Motor neuron (in vitro differentiated cells): ENCODE data around the gene SLC6A1. TPM values are rescaled to one million over a fixed set of nuclear protein-coding genes. Genes with fewer than 3 reads are reported as not detected.

ENCODE experiments used
- ATAC-seq, 8 experiments: fragments of 200-7000 bp; cut with Tn5 transposase; replicated peaks in 6 of 8; 2 replicates each; pipeline ENCODE4 v1.8.0; 2021; ENCODE audit warnings: mild to moderate bottlenecking in 8 of 8, moderate library complexity in 8 of 8
- H3K27ac ChIP-seq, 2 donors: fragments of 250-450 bp; sonication (Bioruptor Pico); 2 replicates each; pipeline ENCODE4 v1.9.0; 2021; ENCODE audit warnings: antibody characterized with exemption in 2 of 2, mild to moderate bottlenecking in 2 of 2, moderate library complexity in 1 of 2
- H3K4me1 ChIP-seq, 2 donors: fragments of 250-450 bp; sonication (Bioruptor Pico); replicated peaks in 1 of 2; 2 replicates each; pipeline ENCODE4 v1.6.1; 2021; ENCODE audit warnings: antibody characterized with exemption in 2 of 2, mild to moderate bottlenecking in 2 of 2, moderate library complexity in 1 of 2
- H3K4me3 ChIP-seq, 5 donors: fragments of 250-450 bp; sonication (Bioruptor Pico); 2 replicates each; pipeline ENCODE4 v1.9.0; 2021; ENCODE audit warnings: antibody characterized with exemption in 5 of 5, mild to moderate bottlenecking in 5 of 5, moderate library complexity in 4 of 5
- WGBS, 10 experiments: fragments of 450-650 bp; shearing (Covaris generic); methylation state at CpG; one replicate each; pipeline ENCODE4 v1.0.0; 2022; 5-methylcytosine and 5-hydroxymethylcytosine counted together
- in situ Hi-C, 9 experiments: fragments of 400-800 bp; cut with MboI; loops; one replicate each; pipeline ENCODE4 v1.15.0; 2021; ENCODE audit warnings: low sequenced_read_pairs in 9 of 9, low pct_unique_long_range_greater_than_20kb in 2 of 9; ENCODE audit not compliant: unreplicated experiment in 9 of 9
- total RNA-seq, 8 experiments: library from RNA; unstranded; fragments of 300-600 nt; gene quantifications; 2 replicates each; pipeline versions ENCODE4 v1.2.3 to v1.2.4, GENCODE V29; 2022

SLC6A1 gene
- total RNA-seq, 8 experiments from 2014 or later = 0.50 to 80.6 (median 1.2) TPM

DNA sequence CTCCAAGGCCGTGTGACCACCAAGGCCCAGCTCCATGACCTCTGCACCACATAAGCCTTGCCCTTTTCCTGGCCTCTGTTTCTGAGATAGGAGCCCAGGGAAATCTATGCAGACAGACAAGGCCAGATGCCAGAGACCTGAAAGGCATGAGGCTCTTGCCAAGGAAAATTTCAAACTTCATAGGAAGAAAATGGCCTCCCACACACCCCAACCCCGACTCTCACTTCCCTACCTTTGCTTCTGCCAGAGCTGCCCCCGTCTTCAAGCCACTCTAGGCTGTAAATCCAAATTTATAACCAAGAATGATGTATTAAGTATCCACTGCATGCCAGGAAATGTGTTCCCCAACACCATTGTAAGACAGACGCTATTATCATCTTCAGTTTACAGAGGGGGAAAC lies 96.3 kb downstream of the SLC6A1 start:
- Histone ChIP-seq H3K4me3 (no peak overlapping the region), H3K27ac (no peak overlapping the region), H3K4me1 (no peaks in the 10 kb centered on the region)
- 63 to 100% (median 84%) methylated on average over 1 to 3 of the region's 4 CpGs; no CpG with 5 or more reads in 4 of the 10 experiments for WGBS, 10 experiments
- in situ Hi-C loops = no loop called here
- ATAC-seq = no peak

Other genes with a start within 250 kb of the SLC6A1 start
- 10 to 100 TPM in 1 of 8 experiments, 1 to 10 TPM in 1, under 1 TPM in 5, not detected in 1; 0.20 to 22.9 (median 0.71) TPM for gene SLC6A11, start 176.5 kb upstream of the SLC6A1 start, total RNA-seq
- 10 to 100 TPM in 2 of 8 experiments, 1 to 10 TPM in 1, under 1 TPM in 5; 0.11 to 23.2 (median 0.74) TPM for gene HRH1, start 161.7 kb downstream of the SLC6A1 start, total RNA-seq